ENCODE measurements around the gene KLF6.

- TF ChIP-seq EZH2phosphoT487 (IDR thresholded peaks at IDR 0.05; ENCODE audit: borderline replicate concordance, low read depth) (no peak), CTCF (IDR thresholded peaks at IDR 0.05) (no peak), FOXM1 (IDR thresholded peaks at IDR 0.05; ENCODE audit: low read depth) (no peak), ELF1 (IDR thresholded peaks at IDR 0.05) (no peak), IRF3 (IDR thresholded peaks at IDR 0.05; ENCODE audit: low read depth, low read length) (no peak)
Measured at GRCh38 chr10:3778692-3779157, 6.3 kb downstream of the KLF6 start.

Measured in SK-N-SH (cell line).